ENCODE results near the gene OSBPL5. TPM values are rescaled to one million over a fixed set of nuclear protein-coding genes. Genes with fewer than 3 reads are reported as not detected.

The OSBPL5 gene
- total and polyA plus RNA-seq, 12 donors: 2.7 to 30.6 (median 20.7) TPM

- Histone ChIP-seq H3K27me3 (no peaks in the 10 kb centered on the region), H3K4me3 (no peak overlapping the region), H3K36me3 (replicated peaks in 1 of 2) (no peaks in the 10 kb centered on the region), H3K9me3 (replicated peaks in 1 of 3) (no peaks in the 10 kb centered on the region), H3K27ac (peak overlapping the region in 1 of 5 donors; percentile 34), H3K4me1 (replicated peaks in 1 of 2) (peaks cover 0 to 9% of the 10 kb centered on the region in 2 donors)
- intact Hi-C loops (cut with DNase I): no loop called here
- DNase-seq: no peak
- 95 to 96% (median 96%) methylated on average over 10 to 21 of the region's 21 CpGs for WGBS, 4 donors
- no peak for TF ChIP-seq POLR2A (IDR thresholded peaks at IDR 0.05)
Measured at GRCh38 chr11:3147626-3148025, 17.5 kb downstream of the OSBPL5 start.

- peak in 1 of 7 donors; percentile 45 for DNase-seq
- H3K27me3 ChIP-seq: no peaks in the 10 kb centered on the region
- no peaks in the 10 kb centered on the region for H3K9me3 ChIP-seq (replicated peaks in 1 of 3)
- 73 to 82% (median 80%) methylated on average over 3 to 17 of the region's 17 CpGs for WGBS, 4 donors
- peaks cover 0 to 9% of the 10 kb centered on the region in 2 donors for H3K4me1 ChIP-seq (replicated peaks in 1 of 2)
- peak overlapping the region in 1 of 5 donors; percentile 34 for H3K27ac ChIP-seq
- intact Hi-C loops (cut with DNase I): no loop called here
- TF ChIP-seq POLR2A (IDR thresholded peaks at IDR 0.05): no peak
- no peak for TF ChIP-seq CTCF (IDR thresholded peaks at IDR 0.05)
- H3K36me3 ChIP-seq (replicated peaks in 1 of 2): no peaks in the 10 kb centered on the region
- H3K4me3 ChIP-seq: no peak overlapping the region
Measured at GRCh38 chr11:3147257-3147619, 17.9 kb downstream of the OSBPL5 start.

- no peaks in the 10 kb centered on the region for H3K9me3 ChIP-seq (replicated peaks in 1 of 3)
- H3K27ac ChIP-seq: peak overlapping the region in 1 of 5 donors; percentile 34
- intact Hi-C loops (cut with DNase I): no loop called here
- TF ChIP-seq POLR2A (IDR thresholded peaks at IDR 0.05): no peak
- no peak for TF ChIP-seq CTCF (IDR thresholded peaks at IDR 0.05)
- no peaks in the 10 kb centered on the region for H3K36me3 ChIP-seq (replicated peaks in 1 of 2)
- H3K4me3 ChIP-seq: no peak overlapping the region
- no peak for DNase-seq
- peaks cover 0 to 9% of the 10 kb centered on the region in 2 donors for H3K4me1 ChIP-seq (replicated peaks in 1 of 2)
- H3K27me3 ChIP-seq: no peaks in the 10 kb centered on the region
- WGBS, 4 donors: 83 to 90% (median 88%) methylated on average over 14 to 22 of the region's 22 CpGs
Measured at GRCh38 chr11:3146612-3147256, 18.4 kb downstream of the OSBPL5 start.

- H3K27me3 ChIP-seq: no peaks in the 10 kb centered on the region
- no peak overlapping the region for H3K27ac ChIP-seq
- DNase-seq: no peak
- intact Hi-C loops (cut with DNase I): no loop called here
- H3K9me3 ChIP-seq (replicated peaks in 1 of 3): no peaks in the 10 kb centered on the region
- no peaks in the 10 kb centered on the region for H3K36me3 ChIP-seq (replicated peaks in 1 of 2)
- H3K4me3 ChIP-seq: no peak overlapping the region
- peaks cover 0 to 9% of the 10 kb centered on the region in 2 donors for H3K4me1 ChIP-seq (replicated peaks in 1 of 2)
- TF ChIP-seq CTCF (IDR thresholded peaks at IDR 0.05) (no peak), POLR2A (IDR thresholded peaks at IDR 0.05) (no peak)
- WGBS, 4 donors: 77 to 90% (median 83%) methylated on average over 5 to 6 of the region's 6 CpGs
Measured at GRCh38 chr11:3145206-3145520, 19.9 kb downstream of the OSBPL5 start.
